HepG2 (cell line): ENCODE results near the gene POLN.

Experiments
- ARID3A ChIP-seq: IDR thresholded peaks from 2 replicates; pipeline ENCODE4 v1.6.1; 2012; ENCODE audit warnings: low read depth, low read length, improper control_type of control experiment
- ARNT ChIP-seq: fragments of 450-650 bp; IDR thresholded peaks from 2 replicates; pipeline ENCODE4 v1.6.1; 2017
- CTCF ChIP-seq: sonication (generic); formaldehyde crosslinking; IDR thresholded peaks from 2 replicates; pipeline ENCODE4 v1.5.0; 2020; ENCODE audit warnings: mild to moderate bottlenecking, missing genetic modification reagents, moderate library complexity
- FOXJ3 ChIP-seq: sonication (generic); formaldehyde crosslinking; IDR thresholded peaks from 2 replicates; pipeline ENCODE4 v1.4.0; 2020; ENCODE audit warnings: missing genetic modification reagents, mild to moderate bottlenecking, borderline replicate concordance
- FOXP1 ChIP-seq, 2 experiments: fragments of 450-650 bp in 1 of 2; IDR thresholded peaks; 2 replicates each; pipeline ENCODE4 v1.6.1; 2017 to 2018; ENCODE audit warnings: antibody characterized with exemption in 1 of 2
- KAT7 ChIP-seq: IDR thresholded peaks from 2 replicates; pipeline ENCODE4 v1.6.1; 2018; ENCODE audit warnings: borderline replicate concordance, missing compliant biosample characterization
- MAFG ChIP-seq: sonication (generic); formaldehyde crosslinking; IDR thresholded peaks from 2 replicates; pipeline ENCODE4 v1.5.1; 2020; ENCODE audit warnings: mild to moderate bottlenecking, missing genetic modification reagents
- REST ChIP-seq, 2 experiments: IDR thresholded peaks; 2 replicates each; pipeline ENCODE4 v1.6.1; 2011 to 2012; ENCODE audit warnings: low read length in 2 of 2, borderline replicate concordance in 1 of 2, low read depth in 1 of 2, mild to moderate bottlenecking in 1 of 2, moderate library complexity in 1 of 2
- ZBTB2 ChIP-seq: sonication (generic); formaldehyde crosslinking; IDR thresholded peaks from 2 replicates; pipeline ENCODE4 v1.8.0; 2022; ENCODE audit warnings: low read depth, missing genetic modification reagents
- ZNF136 ChIP-seq: sonication (generic); formaldehyde crosslinking; IDR thresholded peaks from 2 replicates; pipeline ENCODE4 v1.8.1; 2022; ENCODE audit warnings: low read depth, mild to moderate bottlenecking, moderate library complexity, missing genetic modification reagents
- ZNF44 ChIP-seq: sonication (generic); formaldehyde crosslinking; IDR thresholded peaks from 2 replicates; pipeline ENCODE4 v1.5.1; 2020; ENCODE audit warnings: mild to moderate bottlenecking, missing genetic modification reagents
- ZNF720 ChIP-seq: sonication (generic); formaldehyde crosslinking; IDR thresholded peaks from 2 replicates; pipeline ENCODE4 v1.4.0; 2020; ENCODE audit warnings: missing genetic modification reagents
- ZNF747 ChIP-seq: sonication (generic); formaldehyde crosslinking; IDR thresholded peaks from 2 replicates; pipeline ENCODE4 v1.8.1; 2023; ENCODE audit warnings: missing genetic modification reagents, mild to moderate bottlenecking, borderline replicate concordance

- TF ChIP-seq ZNF720 (CRISPR knock-in tag) = no peak
- TF ChIP-seq REST (IDR thresholded peaks at IDR 0.05; ENCODE audit: borderline replicate concordance in 1 of 2, low read depth in 1 of 2, low read length in 2 of 2) = no peak
- TF ChIP-seq FOXJ3 (CRISPR knock-in tag) = no peak
- TF ChIP-seq CTCF = no peak
- no peak for TF ChIP-seq MAFG (CRISPR knock-in tag)
- no peak for TF ChIP-seq ZNF747 (CRISPR knock-in tag)
- TF ChIP-seq ARNT = no peak
- TF ChIP-seq ZBTB2 (CRISPR knock-in tag) = no peak
- TF ChIP-seq ARID3A = no peak
- TF ChIP-seq ZNF136 (CRISPR knock-in tag) = no peak
- TF ChIP-seq FOXP1 (IDR thresholded peaks at IDR 0.05) = no peak
- TF ChIP-seq FOXP1 (CRISPR knock-in tag; IDR thresholded peaks at IDR 0.05) = no peak
- no peak for TF ChIP-seq ZNF44 (CRISPR knock-in tag)
- no peak for TF ChIP-seq KAT7 (CRISPR knock-in tag)
Measured at GRCh38 chr4:2069986-2070385, 171.9 kb downstream of the POLN start.
